DOHH2 (cell line): ENCODE data around the gene CERS6.

ENCODE experiments used
- CTCF ChIP-seq: fragments of 200-600 bp; sonication (generic); IDR thresholded peaks from one replicate; pipeline ENCODE4 v1.5.1; 2014; ENCODE audit warnings: antibody characterized with exemption, mild to moderate bottlenecking, low read depth, low read length; ENCODE audit not compliant: poor library complexity, severe bottlenecking
- EZH2phosphoT487 ChIP-seq: fragments of 200-600 bp; sonication (generic); IDR thresholded peaks from 2 replicates; pipeline ENCODE4 v1.6.1; 2017; ENCODE audit warnings: borderline replicate concordance, mild to moderate bottlenecking, antibody characterized with exemption, low read length, moderate library complexity, mixed read lengths

DNA sequence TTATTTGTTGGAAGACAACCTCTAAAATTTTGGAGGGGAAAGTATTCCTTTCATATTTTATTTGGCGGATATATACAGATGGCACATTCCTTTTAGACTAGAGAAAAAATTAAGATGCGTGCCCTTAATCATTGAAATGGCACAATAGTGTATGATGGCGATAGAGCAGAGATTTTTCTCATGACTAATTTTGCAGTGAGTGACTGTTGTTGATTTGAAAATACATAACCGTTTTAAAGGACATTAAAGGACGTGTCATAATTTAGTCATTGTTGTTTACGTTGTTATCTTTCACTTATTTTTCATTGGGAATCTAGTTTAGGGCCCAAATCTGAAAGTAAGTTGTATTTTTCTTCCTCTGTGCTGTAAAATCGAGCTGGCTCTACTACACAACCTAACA is 61.7 kb downstream of the CERS6 start:
- TF ChIP-seq CTCF: no peak
- TF ChIP-seq EZH2phosphoT487: no peak
